Neural progenitor cell (in vitro differentiated cells): ENCODE measurements around the gene ADAT2. TPM values are rescaled to one million over a fixed set of nuclear protein-coding genes. Genes with fewer than 3 reads are reported as not detected.
A peak's percentile ranks its signal among the peaks of the same experiment; 100 is the strongest.

Experiments
- DNase-seq: peaks from one replicate; pipeline ENCODE4 v3.0.0-alpha.2; 2016; ENCODE audit warnings: low spot score
- H2AFZ ChIP-seq: fragments of 200-600 bp; sonication (generic); replicated peaks from 2 replicates; pipeline ENCODE4 v1.6.1; 2016; ENCODE audit warnings: antibody characterized with exemption
- H3F3A ChIP-seq: fragments of 200-600 bp; sonication (generic); 2 replicates; pipeline ENCODE4 v1.6.1; 2016; ENCODE audit warnings: antibody characterized with exemption, low read depth
- H3K27ac ChIP-seq: fragments of 200-600 bp; sonication (generic); 2 replicates; pipeline ENCODE4 v1.5.1; 2016; ENCODE audit warnings: mild to moderate bottlenecking
- H3K27me3 ChIP-seq: fragments of 200-600 bp; sonication (generic); 2 replicates; pipeline ENCODE4 v1.6.1; 2016; ENCODE audit warnings: mild to moderate bottlenecking, moderate library complexity
- H3K36me3 ChIP-seq: fragments of 200-600 bp; sonication (generic); 2 replicates; pipeline ENCODE4 v1.5.1; 2016
- H3K4me1 ChIP-seq: fragments of 200-600 bp; sonication (generic); 2 replicates; pipeline ENCODE4 v1.6.1; 2016; ENCODE audit warnings: mixed run types
- H3K4me2 ChIP-seq: fragments of 200-600 bp; sonication (generic); 2 replicates; pipeline ENCODE4 v1.6.1; 2016
- H3K4me3 ChIP-seq: fragments of 200-600 bp; sonication (generic); 2 replicates; pipeline ENCODE4 v1.5.1; 2016
- H3K79me2 ChIP-seq: fragments of 200-600 bp; sonication (generic); 2 replicates; pipeline ENCODE4 v1.6.1; 2016; ENCODE audit warnings: low read depth
- H3K9ac ChIP-seq: fragments of 200-600 bp; sonication (generic); 2 replicates; pipeline ENCODE4 v1.6.1; 2016
- H3K9me3 ChIP-seq: fragments of 200-600 bp; sonication (generic); 2 replicates; pipeline ENCODE4 v1.5.1; 2016; ENCODE audit warnings: low read depth
- H4K20me1 ChIP-seq: fragments of 200-600 bp; sonication (generic); 2 replicates; pipeline ENCODE4 v1.6.1; 2016; ENCODE audit warnings: low read depth
- H3K27ac Mint-ChIP-seq: 3 replicates; pipeline ENCODE4 v1.8.0; 2021; ENCODE audit warnings: mixed read lengths
- H3K27me3 Mint-ChIP-seq: 2 replicates; pipeline ENCODE4 v1.8.0; 2022; ENCODE audit warnings: low read depth, mild to moderate bottlenecking, inconsistent platforms, moderate library complexity, mixed read lengths; ENCODE audit not compliant: insufficient read depth
- H3K36me3 Mint-ChIP-seq: 3 replicates; pipeline ENCODE4 v1.8.0; 2021; ENCODE audit warnings: mixed read lengths
- H3K4me1 Mint-ChIP-seq: 3 replicates; pipeline ENCODE4 v1.8.0; 2021; ENCODE audit warnings: mixed read lengths
- H3K4me3 Mint-ChIP-seq: 3 replicates; pipeline ENCODE4 v1.8.0; 2021; ENCODE audit warnings: mild to moderate bottlenecking, moderate library complexity, mixed read lengths
- H3K9me3 Mint-ChIP-seq: 3 replicates; pipeline ENCODE4 v1.8.0; 2020; ENCODE audit warnings: mixed read lengths
- EZH2 ChIP-seq: fragments of 200-600 bp; sonication (generic); IDR thresholded peaks from 2 replicates; pipeline ENCODE4 v1.6.1; 2017; ENCODE audit warnings: antibody characterized with exemption, mild to moderate bottlenecking, moderate library complexity
- EZH2phosphoT487 ChIP-seq: fragments of 200-600 bp; sonication (generic); IDR thresholded peaks from 2 replicates; pipeline ENCODE4 v1.6.1; 2017; ENCODE audit warnings: antibody characterized with exemption
- total RNA-seq: library from RNA; depleted of rRNA; stranded (reverse); fragments of >200 nt; gene quantifications from 2 replicates; pipeline ENCODE4 v1.2.3, GENCODE V29; 2015; ENCODE audit warnings: low replicate concordance
- TF ChIP-seq, protein P1 (sequence below): fragments of 200-600 bp; sonication (generic); IDR thresholded peaks from 2 replicates; pipeline ENCODE4 v1.5.1; 2017; ENCODE audit warnings: antibody characterized with exemption, mild to moderate bottlenecking

The ADAT2 gene
- total RNA-seq, 1 donor from 2014 or later, result 17.8 TPM

GRCh38 chr6:143402721-143403336 lies 47.7 kb downstream of the ADAT2 start:
- Mint-ChIP-seq H3K9me3 (no peaks in the 10 kb centered on the region), H3K4me3 (no peak overlapping the region), H3K36me3 (no peaks in the 10 kb centered on the region), H3K27me3 (no peaks in the 10 kb centered on the region), H3K4me1 (peaks cover 7% of the 10 kb centered on the region), H3K27ac (no peak overlapping the region)
- Histone ChIP-seq H3K4me2 (no peak overlapping the region), H3K27ac (no peak overlapping the region), H3K4me1 (peaks cover 11% of the 10 kb centered on the region), H3F3A (no peaks in the 10 kb centered on the region), H3K9ac (no peak overlapping the region), H3K79me2 (no peaks in the 10 kb centered on the region), H3K9me3 (no peaks in the 10 kb centered on the region), H2AFZ (no peak overlapping the region), H3K4me3 (no peak overlapping the region), H3K27me3 (no peaks in the 10 kb centered on the region), H3K36me3 (no peaks in the 10 kb centered on the region), H4K20me1 (no peaks in the 10 kb centered on the region)
- DNase-seq, result no peak
- no peak for TF ChIP-seq EZH2
- TF ChIP-seq EZH2phosphoT487, result no peak
- TF ChIP-seq, protein P1, sequence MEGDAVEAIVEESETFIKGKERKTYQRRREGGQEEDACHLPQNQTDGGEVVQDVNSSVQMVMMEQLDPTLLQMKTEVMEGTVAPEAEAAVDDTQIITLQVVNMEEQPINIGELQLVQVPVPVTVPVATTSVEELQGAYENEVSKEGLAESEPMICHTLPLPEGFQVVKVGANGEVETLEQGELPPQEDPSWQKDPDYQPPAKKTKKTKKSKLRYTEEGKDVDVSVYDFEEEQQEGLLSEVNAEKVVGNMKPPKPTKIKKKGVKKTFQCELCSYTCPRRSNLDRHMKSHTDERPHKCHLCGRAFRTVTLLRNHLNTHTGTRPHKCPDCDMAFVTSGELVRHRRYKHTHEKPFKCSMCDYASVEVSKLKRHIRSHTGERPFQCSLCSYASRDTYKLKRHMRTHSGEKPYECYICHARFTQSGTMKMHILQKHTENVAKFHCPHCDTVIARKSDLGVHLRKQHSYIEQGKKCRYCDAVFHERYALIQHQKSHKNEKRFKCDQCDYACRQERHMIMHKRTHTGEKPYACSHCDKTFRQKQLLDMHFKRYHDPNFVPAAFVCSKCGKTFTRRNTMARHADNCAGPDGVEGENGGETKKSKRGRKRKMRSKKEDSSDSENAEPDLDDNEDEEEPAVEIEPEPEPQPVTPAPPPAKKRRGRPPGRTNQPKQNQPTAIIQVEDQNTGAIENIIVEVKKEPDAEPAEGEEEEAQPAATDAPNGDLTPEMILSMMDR, result no peak

- TF ChIP-seq EZH2 (no peak), EZH2phosphoT487 (no peak)
- TF ChIP-seq, protein P1, result no peak
- no peaks in the 10 kb centered on the region for H3F3A ChIP-seq
- Mint-ChIP-seq H3K36me3 (no peaks in the 10 kb centered on the region), H3K4me1 (peaks cover 17% of the 10 kb centered on the region), H3K4me3 (no peak overlapping the region), H3K27me3 (no peaks in the 10 kb centered on the region), H3K27ac (no peak overlapping the region), H3K9me3 (no peaks in the 10 kb centered on the region)
- H3K36me3 ChIP-seq, result no peaks in the 10 kb centered on the region
- H3K27ac ChIP-seq, result no peak overlapping the region
- no peak overlapping the region for H3K4me3 ChIP-seq
- no peaks in the 10 kb centered on the region for H4K20me1 ChIP-seq
- H3K4me2 ChIP-seq, result peak overlapping the region; percentile 13
- no peaks in the 10 kb centered on the region for H3K9me3 ChIP-seq
- H3K9ac ChIP-seq, result no peak overlapping the region
- DNase-seq, result no peak
- H3K79me2 ChIP-seq, result no peaks in the 10 kb centered on the region
- peaks cover 15% of the 10 kb centered on the region for H3K4me1 ChIP-seq
- H3K27me3 ChIP-seq, result no peaks in the 10 kb centered on the region
- H2AFZ ChIP-seq, result peak overlapping the region; percentile 96
Observed at GRCh38 chr6:143401636-143402370, 48.7 kb downstream of the ADAT2 start.

DNA sequence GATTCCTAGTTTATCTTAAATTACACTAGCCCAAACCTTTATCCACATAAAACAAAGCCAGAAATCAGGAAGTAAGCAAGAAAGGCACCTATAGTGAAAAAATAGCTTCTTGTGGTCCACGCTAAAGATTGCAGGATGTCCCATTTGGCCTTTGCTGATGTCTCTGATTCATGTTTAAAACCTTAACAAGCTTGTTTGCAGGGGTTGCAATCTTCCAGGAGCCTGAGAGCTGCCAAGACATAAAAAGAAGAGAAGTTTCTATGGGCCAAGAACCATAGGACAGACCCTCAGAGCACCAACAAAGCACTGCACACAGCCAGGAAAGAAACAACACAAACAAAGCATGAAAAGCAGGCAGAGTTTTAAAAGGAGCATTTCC lies 49.4 kb downstream of the ADAT2 start:
- H3K4me3 Mint-ChIP-seq, result no peak overlapping the region
- Histone ChIP-seq H3F3A (no peaks in the 10 kb centered on the region), H4K20me1 (no peaks in the 10 kb centered on the region), H3K4me1 (peaks cover 15% of the 10 kb centered on the region), H3K79me2 (no peaks in the 10 kb centered on the region), H3K27ac (no peak overlapping the region), H3K9me3 (no peaks in the 10 kb centered on the region), H3K4me3 (no peak overlapping the region), H3K4me2 (peak overlapping the region; percentile 13), H3K36me3 (no peaks in the 10 kb centered on the region), H3K27me3 (no peaks in the 10 kb centered on the region), H3K9ac (no peak overlapping the region), H2AFZ (peak overlapping the region; percentile 96)
- DNase-seq, result peak; percentile 11
- no peaks in the 10 kb centered on the region for H3K36me3 Mint-ChIP-seq
- no peaks in the 10 kb centered on the region for H3K9me3 Mint-ChIP-seq
- peaks cover 23% of the 10 kb centered on the region for H3K4me1 Mint-ChIP-seq
- no peak overlapping the region for H3K27ac Mint-ChIP-seq
- no peaks in the 10 kb centered on the region for H3K27me3 Mint-ChIP-seq
- TF ChIP-seq, protein P1, result no peak
- TF ChIP-seq EZH2 (no peak), EZH2phosphoT487 (no peak)
